GM12878 (cell line): ENCODE data around the gene TNNC2. TPM values are rescaled to one million over a fixed set of nuclear protein-coding genes. Genes with fewer than 3 reads are reported as not detected.

Source experiments
- BCL11A ChIP-seq: IDR thresholded peaks from 2 replicates; pipeline ENCODE4 v1.6.1; 2011; ENCODE audit warnings: low read depth, low read length
- CREM ChIP-seq: IDR thresholded peaks from 2 replicates; pipeline ENCODE4 v1.6.1; 2014; ENCODE audit warnings: antibody characterized with exemption, low read depth
- EP300 ChIP-seq, 2 experiments: fragments of 150-350 bp in 1 of 2; IDR thresholded peaks; 2 replicates each; pipeline ENCODE4 v1.6.1; 2011 to 2012; ENCODE audit warnings: low read depth in 2 of 2, low read length in 2 of 2, borderline replicate concordance in 1 of 2, improper control_type of control experiment in 1 of 2, inconsistent platforms in 1 of 2; ENCODE audit not compliant: control insufficient read depth in 1 of 2
- EZH2 ChIP-seq: IDR thresholded peaks from 2 replicates; pipeline ENCODE4 v1.6.1; 2012; ENCODE audit warnings: low read depth, mild to moderate bottlenecking, control low read depth, inconsistent platforms, low read length, borderline replicate concordance; ENCODE audit not compliant: control insufficient read depth
- GATAD2B ChIP-seq: fragments of 450-650 bp; conservative IDR thresholded peaks from 2 replicates; pipeline ENCODE4 v1.6.1; 2017; ENCODE audit warnings: low read depth, mild to moderate bottlenecking, moderate library complexity
- IKZF1 ChIP-seq: fragments of 450-650 bp; conservative IDR thresholded peaks from 2 replicates; pipeline ENCODE4 v1.6.1; 2017; ENCODE audit warnings: antibody characterized with exemption, mild to moderate bottlenecking
- JUNB ChIP-seq: IDR thresholded peaks from 2 replicates; pipeline ENCODE4 v1.6.1; 2016; ENCODE audit warnings: antibody characterized with exemption, mild to moderate bottlenecking
- MAX ChIP-seq: IDR thresholded peaks from 2 replicates; pipeline ENCODE4 v1.6.1; 2012; ENCODE audit warnings: low read depth, low read length, improper control_type of control experiment
- MEF2B ChIP-seq: fragments of 450-650 bp; IDR thresholded peaks from 2 replicates; pipeline ENCODE4 v1.6.1; 2018; ENCODE audit warnings: mild to moderate bottlenecking, moderate library complexity; ENCODE audit not compliant: partially characterized antibody, poor library complexity, severe bottlenecking
- PRDM15 ChIP-seq: fragments of 450-650 bp; formaldehyde crosslinking; IDR thresholded peaks from 2 replicates; pipeline ENCODE4 v1.4.0; 2020; ENCODE audit warnings: mild to moderate bottlenecking, moderate library complexity
- REST ChIP-seq: IDR thresholded peaks from 2 replicates; pipeline ENCODE4 v1.6.1; 2012; ENCODE audit warnings: mild to moderate bottlenecking, low read depth, low read length
- SUZ12 ChIP-seq: fragments of 200-600 bp; sonication (generic); IDR thresholded peaks from one replicate; pipeline ENCODE4 v1.6.1; 2018; ENCODE audit warnings: antibody characterized with exemption, mild to moderate bottlenecking; ENCODE audit not compliant: unreplicated experiment
- TAF1 ChIP-seq: IDR thresholded peaks from 2 replicates; pipeline ENCODE4 v1.6.1; 2011; ENCODE audit warnings: mild to moderate bottlenecking, low read depth, low read length, borderline replicate concordance
- TCF12 ChIP-seq: IDR thresholded peaks from 2 replicates; pipeline ENCODE4 v1.6.1; 2011; ENCODE audit warnings: low read depth, mild to moderate bottlenecking, low read length
- USF2 ChIP-seq: IDR thresholded peaks from 2 replicates; pipeline ENCODE4 v1.6.1; 2011; ENCODE audit warnings: low read depth, low read length, improper control_type of control experiment, borderline replicate concordance
- ZNF384 ChIP-seq: IDR thresholded peaks from 2 replicates; pipeline ENCODE4 v1.6.1; 2012; ENCODE audit warnings: low read depth, mild to moderate bottlenecking, low read length, improper control_type of control experiment, borderline replicate concordance
- ZSCAN29 ChIP-seq: fragments of 450-650 bp; IDR thresholded peaks from 2 replicates; pipeline ENCODE4 v1.6.1; 2017; ENCODE audit warnings: mild to moderate bottlenecking, moderate library complexity
- polyA plus RNA-seq, 11 experiments: library from polyadenylated mRNA; depleted of rRNA in 4 of 11; unstranded in 6 of 11; stranded (reverse) in 5 of 11; fragments of >200 nt; fragmentation: Nextera tagmentation in 4 of 11; fragmentation: Illumina TruSeq in 1 of 11; extraction: Ambion mirVana in 4 of 11; extraction: Trizol in 1 of 11; gene quantifications; 1 replicate in 1 of 11; 2 replicates in 10 of 11; pipeline versions ENCODE4 v1.2.1 to v1.2.3, GENCODE V29; 2011 to 2016; ENCODE audit warnings: inconsistent platforms in 2 of 11, missing spikeins in 2 of 11, low read depth in 1 of 11
- total RNA-seq, 4 experiments: library from RNA; depleted of rRNA in 3 of 4; stranded (reverse); fragments of >200 nt in 3 of 4; fragmentation: Illumina TruSeq in 1 of 4; extraction: Trizol in 1 of 4; gene quantifications; 2 replicates each; pipeline versions ENCODE4 v1.2.1 to v1.2.3, GENCODE V29; 2013 to 2021
- TF ChIP-seq, protein P1 (sequence below): fragments of 450-650 bp; conservative IDR thresholded peaks from 2 replicates; pipeline ENCODE4 v1.6.1; 2017; ENCODE audit warnings: mild to moderate bottlenecking, moderate library complexity

TNNC2 gene
- total and polyA plus RNA-seq, 10 of the 15 experiments (the other 5 are each of a cell fraction or from before 2014, with no cell fraction given): 0.37 TPM; not detected in 9

GRCh38 chr20:45812157-45813005, 14.7 kb downstream of the TNNC2 start, which contains the start of gene UBE2C (continued):
- TF ChIP-seq REST (no peak), BCL11A (no peak), TAF1 (0 out of 2 replicates have a peak, but pooled peaks have one; percentile 47), TCF12 (no peak), MEF2B (peak; percentile 48), PRDM15 (CRISPR knock-in tag) (no peak), MAX (peak; percentile 67), USF2 (peak; percentile 68), CREM (peak; percentile 60; the same call in 1 of the 2 replicates), GATAD2B (peak; percentile 95), SUZ12 (no peak), EZH2 (no peak), JUNB (no peak), EP300 (IDR thresholded peaks at IDR 0.05; ENCODE audit: borderline replicate concordance in 1 of 2, control insufficient read depth in 1 of 2, low read depth in 2 of 2, low read length in 2 of 2) (no peak), ZNF384 (no peak), IKZF1 (peak; percentile 57; the same call in 1 of the 2 replicates), ZSCAN29 (no peak)
- TF ChIP-seq, protein P1, sequence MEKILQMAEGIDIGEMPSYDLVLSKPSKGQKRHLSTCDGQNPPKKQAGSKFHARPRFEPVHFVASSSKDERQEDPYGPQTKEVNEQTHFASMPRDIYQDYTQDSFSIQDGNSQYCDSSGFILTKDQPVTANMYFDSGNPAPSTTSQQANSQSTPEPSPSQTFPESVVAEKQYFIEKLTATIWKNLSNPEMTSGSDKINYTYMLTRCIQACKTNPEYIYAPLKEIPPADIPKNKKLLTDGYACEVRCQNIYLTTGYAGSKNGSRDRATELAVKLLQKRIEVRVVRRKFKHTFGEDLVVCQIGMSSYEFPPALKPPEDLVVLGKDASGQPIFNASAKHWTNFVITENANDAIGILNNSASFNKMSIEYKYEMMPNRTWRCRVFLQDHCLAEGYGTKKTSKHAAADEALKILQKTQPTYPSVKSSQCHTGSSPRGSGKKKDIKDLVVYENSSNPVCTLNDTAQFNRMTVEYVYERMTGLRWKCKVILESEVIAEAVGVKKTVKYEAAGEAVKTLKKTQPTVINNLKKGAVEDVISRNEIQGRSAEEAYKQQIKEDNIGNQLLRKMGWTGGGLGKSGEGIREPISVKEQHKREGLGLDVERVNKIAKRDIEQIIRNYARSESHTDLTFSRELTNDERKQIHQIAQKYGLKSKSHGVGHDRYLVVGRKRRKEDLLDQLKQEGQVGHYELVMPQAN: peak; percentile 100
